ENCODE data around the gene FADS6. TPM values are rescaled to one million over a fixed set of nuclear protein-coding genes. Genes with fewer than 3 reads are reported as not detected.
A peak's percentile ranks its signal among the peaks of the same experiment; 100 is the strongest.

Gene FADS6
- total RNA-seq, 1 experiment from 2014 or later: not detected

DNA sequence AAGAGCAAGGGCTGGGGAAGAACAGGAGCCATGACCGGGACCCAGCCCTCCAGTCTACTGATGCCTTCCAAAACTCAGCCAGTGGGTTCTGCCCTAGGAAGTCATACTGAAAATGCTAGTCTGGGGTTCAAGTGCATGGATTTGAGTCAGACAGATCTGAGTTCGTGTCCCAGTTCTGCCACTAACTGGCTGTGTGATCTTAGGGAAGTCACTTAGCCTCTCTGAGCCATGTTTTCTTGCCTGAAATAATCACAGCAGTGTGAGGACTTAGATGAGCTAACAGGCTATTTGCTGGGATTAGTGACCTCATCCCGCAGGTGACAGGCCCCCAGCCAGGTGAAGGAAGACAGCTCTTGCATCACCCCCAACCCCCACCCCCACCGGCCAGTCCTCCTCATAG is 38.1 kb downstream of the FADS6 start:
- no peak for DNase-seq (ENCODE audit: low read depth)

DNA sequence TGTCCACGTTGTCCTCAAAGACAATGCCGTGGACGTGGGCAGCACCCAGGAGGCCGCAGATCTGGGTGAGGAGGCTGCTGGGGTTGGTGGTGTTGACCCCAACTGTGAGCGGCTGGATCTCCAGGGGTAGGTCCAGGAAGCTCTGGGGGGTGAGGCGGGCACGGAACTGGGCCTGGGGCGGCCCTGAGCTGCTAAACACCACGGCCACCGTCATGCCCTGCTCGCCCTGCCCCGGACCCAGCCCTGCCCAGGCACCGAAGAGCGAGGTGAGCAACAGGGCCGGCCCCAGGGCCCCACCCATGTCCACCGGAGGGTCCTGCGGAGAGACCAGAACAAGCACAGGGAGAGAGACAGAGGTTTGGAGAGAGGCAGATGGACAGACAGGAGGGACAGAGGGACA is 38.6 kb downstream of the FADS6 start:
- no peak for DNase-seq (ENCODE audit: low read depth)

DNA sequence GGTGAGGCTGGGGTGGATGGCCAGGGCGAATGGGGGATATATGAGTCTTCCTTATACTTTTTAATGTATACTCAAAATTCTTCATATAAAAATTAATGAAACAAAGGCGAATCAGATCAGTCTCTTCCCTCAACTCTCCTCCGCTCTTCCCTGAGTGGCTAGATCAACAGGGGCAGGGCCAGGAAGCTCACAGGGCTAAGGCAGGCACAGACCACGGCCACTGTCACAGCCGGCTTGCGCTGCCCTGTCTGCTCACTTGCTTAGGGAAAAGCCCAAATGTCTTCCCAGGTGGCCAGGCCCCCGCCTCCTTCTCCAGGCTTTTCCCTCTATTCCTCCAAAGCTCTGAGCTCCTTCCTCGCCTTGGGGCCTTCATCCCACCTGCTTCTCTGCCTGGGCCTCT is 39.8 kb downstream of the FADS6 start:
- no peak for DNase-seq (ENCODE audit: low read depth)

DNA sequence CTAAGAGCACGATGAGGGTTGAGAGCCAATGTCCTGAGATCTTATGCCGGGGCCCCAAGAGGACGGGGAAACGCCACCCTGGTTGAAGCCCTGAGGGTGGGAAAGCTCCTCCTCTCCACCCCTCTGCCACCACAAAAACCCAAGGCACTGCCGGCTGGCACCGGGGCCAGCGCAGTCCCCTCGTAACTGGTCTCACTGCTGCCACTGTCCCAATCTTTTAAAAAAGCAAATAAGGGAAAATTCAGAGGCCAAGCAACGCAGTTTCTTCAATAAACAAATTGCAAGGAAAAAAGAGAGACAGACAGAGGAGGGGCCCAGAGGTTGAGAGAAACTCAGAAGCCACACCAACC is 40.4 kb downstream of the FADS6 start:
- DNase-seq (ENCODE audit: low read depth): no peak

DNA sequence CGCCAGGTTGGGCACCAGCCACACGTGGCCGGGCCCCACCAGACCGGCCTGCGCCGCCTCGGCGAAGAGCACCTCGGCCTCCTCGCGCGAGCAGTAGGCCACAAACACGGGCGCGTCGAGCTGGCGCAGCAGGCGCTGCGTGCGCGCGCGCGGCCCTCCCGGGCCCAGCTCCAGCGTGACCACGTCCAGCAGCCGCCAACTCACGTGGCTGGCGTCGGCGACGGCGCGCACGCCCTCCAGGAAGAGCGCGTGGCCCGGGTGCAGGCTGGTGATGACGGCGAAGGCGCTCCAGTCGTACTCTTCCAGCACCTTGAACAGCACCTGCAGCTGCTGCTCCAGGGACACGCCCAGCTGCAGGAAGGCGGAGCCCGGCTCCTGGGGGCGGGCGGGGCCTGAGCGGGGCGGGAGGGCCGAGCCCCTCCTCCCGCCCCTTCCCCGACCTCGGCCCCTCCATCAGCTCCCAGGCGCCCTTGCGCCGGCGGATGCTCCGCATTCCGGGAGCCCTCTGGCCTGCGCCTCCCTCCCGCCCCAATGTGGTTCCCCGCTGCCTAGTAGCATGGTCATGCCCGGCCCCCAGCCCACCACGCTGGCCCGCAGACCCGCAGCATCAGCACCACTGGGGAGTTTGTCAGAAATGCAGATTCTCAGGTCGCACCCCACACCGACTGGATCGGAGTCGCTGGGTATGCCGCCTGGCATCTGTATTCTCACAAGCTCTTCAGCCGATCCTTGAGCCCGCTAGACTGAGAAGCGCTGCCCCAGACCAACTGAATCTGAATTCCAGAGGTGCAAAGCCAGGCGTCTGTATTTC is 41.0 kb downstream of the FADS6 start:
- no peak for DNase-seq (ENCODE audit: low read depth)

DNA sequence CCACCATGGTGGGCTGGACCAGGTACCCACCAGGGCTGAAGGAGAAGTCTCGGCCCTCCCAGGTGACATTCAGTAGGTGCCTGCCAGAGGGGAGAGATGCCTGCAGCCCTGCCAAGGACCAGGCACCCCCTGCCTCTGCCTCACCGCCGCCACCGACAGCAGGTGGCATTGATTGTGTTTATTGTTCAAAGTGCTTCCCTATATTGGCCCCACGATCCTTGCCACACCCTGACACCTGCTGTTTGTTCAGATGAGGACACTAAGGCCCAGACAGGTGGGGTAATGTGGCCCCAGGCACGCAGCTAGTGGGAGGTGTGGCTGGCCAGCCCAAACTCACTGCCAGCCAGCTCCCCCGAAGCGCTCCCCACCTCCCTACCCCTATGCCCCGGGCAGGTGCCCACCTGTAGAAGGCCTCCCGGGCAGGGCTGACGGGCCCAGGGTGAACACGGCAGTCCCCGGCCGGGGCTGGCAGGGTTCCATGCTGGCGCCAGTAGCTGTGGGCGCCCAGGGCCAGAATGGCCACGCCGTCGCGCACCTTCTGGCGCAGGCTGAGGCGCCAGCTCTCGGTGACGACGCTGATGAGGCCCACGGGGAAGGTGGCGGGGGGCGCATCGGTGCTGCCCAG is 41.7 kb downstream of the FADS6 start:
- no peak for DNase-seq (ENCODE audit: low read depth)

DNA sequence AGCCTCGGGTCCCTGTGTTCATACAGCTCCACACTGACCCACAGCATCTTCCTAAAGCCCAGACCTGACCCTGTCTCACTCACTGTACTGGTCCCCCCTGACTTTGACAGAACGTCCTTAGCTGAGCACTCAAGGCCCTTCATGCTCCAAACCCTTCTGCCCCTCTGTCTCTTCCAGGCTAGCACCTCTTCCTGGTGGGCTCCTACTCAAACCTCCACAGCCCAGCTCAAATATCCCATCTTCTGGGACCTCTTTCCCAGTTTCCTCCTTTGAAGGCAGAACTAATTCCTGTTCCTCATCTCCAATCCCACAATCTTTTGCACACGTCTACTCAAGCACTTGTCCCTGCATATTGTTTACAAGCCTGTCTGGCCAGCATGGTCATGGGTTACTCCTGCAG is 42.5 kb downstream of the FADS6 start:
- DNase-seq (ENCODE audit: low read depth): no peak

DNA sequence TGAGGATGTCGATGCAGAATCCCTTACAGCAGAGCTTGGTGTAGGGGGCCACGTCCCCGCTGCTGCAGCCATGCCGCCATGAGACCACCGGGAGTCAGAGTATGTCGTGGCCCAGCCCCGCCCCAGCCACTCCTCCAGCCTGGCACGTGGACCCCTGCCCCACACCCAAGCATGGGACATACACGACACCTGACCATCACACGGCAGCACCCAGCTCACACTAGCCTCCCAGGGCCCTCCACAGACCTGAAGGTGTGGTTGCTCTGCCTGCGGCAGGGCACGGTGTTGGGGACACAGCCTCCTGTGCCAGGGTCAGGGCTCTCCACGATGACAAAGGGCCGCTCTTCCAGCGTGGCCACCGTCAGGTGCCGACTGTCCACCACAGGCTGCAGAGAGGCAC is 43.1 kb downstream of the FADS6 start:
- DNase-seq (ENCODE audit: low read depth): no peak

DNA sequence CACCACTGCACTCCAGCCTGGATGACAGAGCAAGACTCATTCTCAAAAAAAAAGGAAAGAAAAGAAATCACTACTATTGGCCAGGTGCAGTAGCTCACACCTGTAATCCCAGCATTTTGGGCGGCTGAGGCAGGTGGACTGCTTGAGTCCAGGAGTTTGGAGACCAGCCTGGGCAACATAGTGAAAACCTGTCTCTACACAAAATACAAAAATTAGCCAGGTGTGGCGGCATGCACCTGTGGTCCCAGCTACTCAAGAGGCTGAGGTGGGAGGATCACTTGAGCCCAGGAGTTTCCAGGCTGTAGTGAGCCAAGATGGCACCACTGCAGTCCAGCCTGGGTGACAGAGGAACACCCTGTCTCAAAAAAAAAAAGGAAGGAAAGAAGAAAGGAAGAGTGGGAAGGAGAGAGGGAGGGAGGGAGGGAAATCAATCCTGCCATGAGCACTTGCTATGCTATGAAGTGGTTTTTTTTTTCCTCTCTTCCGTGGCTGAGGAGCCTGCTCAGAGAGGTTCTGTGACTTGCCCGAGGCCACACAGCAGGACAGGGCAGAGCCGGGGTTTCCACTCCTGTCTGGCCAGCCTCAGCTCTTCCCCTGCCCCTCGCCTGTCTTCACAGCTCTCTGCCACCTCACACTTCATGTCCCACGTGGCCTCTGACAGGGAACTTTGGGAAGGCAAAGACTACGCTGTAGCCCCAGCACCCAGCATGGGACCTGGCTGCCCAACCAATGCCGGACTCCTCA is 44.6 kb downstream of the FADS6 start:
- DNase-seq (ENCODE audit: low read depth): no peak

DNA sequence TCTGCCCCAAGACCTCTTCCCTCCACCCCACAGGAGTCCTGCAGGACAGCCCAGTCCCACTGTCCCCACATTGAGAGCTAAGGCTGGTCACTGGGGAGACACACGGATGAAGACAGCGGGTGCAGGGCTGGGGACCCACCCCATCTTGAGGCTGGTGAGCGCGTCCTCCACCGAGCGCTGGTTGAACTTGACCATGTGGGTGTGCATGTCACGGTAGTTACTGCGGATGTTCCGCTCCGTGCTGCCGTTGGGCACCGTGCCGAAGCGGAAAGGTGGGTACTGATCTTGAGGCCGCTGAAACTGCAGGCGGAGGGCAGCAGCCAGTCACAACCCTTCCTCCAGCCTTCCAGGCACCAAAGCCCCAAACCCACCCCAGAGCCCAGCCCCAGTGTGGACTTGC is 46.8 kb downstream of the FADS6 start:
- no peak for DNase-seq (ENCODE audit: low read depth)

DNA sequence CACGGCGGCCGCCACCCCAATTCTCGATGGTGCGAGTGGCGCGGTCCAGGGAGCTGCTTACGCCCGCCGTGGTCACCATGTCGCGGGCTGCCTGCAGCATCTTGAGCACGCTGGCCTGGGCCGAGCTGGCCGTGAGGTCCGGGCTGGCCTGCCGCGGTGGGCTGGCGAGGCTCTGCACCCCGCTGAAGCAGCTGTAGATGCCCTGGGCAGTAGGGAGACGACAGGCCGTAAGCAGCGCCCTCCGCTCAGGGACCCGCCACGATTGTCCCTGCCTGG is 50.1 kb downstream of the FADS6 start:
- DNase-seq (ENCODE audit: low read depth): no peak

DNA sequence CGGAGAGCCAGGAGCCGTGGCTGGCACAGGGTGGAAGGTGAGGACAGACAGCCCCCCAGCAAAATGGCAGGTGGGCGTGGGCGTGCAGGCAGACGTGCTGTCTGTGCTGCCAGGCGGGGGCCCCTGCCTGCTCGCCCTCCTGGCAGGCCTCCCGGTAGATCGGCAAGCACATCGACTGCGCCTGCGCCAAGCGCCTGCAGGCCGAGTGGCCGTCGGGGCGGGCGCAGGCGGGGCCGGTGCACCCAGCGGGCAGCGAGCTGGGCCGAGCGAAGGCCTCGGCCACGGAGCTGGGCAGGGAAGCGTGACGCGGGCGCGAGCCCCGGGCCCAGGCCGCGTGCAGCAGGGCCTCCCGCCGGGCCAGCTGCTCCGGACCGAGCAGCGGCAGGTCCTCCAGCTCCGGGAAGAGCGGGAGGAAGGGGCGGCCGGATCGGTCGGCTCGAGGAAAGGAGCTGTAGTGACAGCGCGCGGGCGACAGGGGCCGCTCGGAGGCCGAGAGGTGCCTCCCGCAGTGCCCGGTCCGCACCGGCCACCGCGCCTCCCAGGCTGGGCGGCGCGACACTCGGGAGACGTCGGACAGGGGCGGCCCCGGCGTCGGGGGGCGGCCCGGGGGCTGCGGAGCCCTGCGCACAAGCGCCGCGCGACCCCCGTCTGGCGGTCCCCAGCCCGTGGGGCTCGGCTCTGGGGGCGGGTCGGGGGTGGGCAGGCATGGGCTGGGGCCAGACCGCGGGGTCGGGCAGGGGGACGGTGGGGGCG is 50.7 kb downstream of the FADS6 start:
- peak; percentile 31 for DNase-seq (ENCODE audit: low read depth)

DNA sequence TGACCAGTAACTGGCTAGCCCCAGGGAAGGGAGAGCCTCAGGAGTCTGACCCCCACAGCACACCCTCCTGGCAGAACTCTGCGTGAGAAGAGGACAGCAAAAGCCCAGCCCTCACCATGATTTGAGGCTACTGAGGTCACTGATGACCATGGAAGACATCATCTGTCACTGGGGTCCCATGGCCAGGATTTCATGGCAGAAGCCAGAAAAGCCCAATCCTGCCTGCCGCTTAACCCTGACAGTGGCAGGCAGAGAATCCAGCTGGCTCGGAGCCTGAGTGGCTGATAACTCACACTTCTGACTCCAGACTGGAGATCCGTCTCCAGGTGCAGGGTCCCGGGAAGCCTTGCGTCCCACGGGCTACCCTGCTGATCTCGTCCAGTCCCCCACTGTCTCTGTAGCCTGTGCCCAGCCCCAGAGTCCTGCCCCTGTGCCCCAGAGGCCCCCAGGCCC is 51.3 kb downstream of the FADS6 start:
- no peak for DNase-seq (ENCODE audit: low read depth)

DNA sequence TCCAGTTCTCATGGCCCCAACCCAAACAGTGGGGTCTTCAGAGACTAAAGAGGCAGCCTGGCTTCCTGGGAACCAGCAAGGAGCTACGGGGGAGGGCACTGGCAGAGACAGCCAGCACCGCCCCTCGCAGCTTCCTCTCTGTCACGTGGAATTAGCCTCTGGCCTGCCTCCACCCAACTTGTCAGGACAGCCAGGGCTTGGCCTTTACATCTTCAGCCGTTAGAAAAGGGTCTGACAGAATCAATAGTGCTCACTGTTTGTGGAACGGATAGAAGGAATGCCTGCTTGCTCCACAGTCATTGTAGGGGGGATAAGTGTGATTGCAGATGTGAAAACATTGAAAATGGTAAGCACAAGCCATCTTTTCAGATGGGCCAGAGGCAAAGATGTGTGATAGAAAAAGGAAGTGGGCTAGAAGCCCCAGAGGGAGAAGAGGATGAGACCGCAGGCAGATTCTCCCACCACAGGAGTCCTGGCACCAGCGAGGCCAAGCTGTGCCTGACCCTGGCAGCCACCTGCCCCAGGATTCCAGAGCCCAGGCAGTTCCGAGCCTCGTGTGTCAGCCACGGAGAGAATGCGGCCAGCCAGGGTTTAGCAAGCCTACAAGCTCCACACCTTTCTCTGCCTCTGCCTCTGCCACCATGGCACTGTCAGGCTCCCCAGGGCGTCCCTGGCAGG is 52.3 kb downstream of the FADS6 start:
- no peak for DNase-seq (ENCODE audit: low read depth)

DNA sequence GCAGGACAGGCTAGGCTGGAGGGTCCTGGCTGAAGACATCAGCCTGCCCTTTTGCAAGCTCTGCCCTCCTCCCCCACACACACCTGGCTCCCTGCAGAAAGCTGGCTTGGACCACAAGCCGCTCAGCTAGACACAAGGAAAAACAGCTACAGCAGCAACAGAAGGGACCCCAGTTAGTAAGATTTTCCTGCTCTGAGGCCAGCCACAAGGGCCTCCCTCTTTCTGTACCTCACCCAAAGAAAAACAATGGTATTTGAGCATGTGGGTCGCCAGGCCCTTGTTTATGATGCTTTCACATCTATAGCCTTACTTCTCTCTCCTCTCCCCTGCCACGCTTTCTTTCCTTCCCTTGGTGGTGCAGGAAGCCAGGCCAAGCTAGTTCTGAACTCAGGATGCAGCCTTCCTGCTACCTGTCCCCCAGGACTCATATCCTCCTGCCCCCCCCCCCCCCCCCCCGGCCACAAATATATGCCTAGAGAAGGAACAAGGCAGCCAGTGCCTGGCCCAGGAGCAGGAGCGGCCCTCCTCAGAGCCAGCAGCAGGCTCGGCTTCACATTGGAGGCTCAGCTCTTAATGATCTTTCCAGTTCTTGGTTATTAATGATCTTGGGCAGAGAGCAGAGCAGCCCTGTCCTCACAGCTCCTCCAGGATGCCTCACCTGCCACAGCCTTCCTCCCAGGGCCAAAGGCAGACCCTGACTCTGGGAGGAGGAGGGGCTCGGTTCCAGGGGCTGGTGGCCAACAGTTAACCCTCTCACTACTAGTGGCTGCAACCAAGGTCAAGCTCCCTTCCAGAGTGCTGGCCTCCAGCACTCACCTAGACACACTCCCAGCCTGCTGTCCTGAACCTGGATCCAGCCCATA is 53.2 kb downstream of the FADS6 start:
- DNase-seq (ENCODE audit: low read depth): no peak

DNA sequence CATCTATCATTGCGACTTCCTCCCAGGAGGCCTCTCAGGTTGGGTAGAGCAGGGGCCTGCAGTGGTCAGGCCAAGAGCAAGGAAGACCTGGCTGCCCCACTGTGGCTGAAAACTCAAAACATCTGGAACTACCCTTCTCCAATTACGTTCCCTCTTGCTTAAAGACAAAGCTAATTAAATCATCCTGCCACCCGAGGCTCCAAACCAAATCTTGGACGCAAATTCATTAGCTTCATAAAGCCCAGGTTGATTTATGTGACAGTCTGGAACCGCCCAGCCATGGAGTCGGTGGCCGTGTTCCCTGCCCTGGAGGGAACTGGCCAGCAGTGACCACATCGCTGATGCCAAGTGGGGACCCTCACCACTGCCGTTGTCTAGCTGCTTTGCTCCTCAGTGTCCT is 55.2 kb downstream of the FADS6 start:
- DNase-seq (ENCODE audit: low read depth): no peak

DNA sequence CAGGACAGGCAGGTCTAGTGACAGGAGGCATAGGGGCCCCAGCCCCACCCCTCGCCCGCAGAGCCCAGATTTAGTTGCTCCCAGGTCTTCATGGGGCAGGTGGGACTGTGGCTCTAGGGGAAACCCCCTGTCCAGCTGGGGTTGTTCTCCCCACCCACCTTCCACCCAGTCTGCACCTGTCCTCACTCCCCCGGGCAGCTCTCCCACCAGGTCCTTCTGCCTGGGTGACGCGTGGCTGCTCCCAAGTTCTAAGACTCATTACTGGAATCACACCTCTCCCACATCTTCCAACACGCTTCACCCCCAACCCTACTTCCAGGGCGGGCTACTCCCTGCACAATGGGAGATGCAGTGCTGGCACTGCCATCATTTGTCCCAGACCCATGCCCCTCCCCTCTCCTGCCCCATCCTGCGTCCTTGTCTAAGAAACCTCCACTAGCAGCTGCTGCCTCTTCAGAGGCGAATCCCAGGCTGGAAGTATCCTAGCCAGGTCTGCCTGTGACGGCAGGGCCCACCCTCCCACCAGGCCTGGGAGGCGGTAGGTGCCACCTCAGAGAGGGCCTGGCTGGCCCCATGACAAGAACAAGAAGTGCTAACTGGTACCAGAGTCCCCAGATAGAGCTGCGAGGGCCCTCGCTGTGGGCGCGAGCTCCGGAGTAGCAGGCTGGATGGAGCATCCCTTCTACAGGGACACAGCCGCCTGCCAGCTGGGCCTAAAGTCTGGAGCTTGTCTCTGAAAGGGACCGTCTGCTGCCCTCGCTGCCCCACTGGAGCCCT is 56.6 kb downstream of the FADS6 start:
- DNase-seq (ENCODE audit: low read depth): no peak

DNA sequence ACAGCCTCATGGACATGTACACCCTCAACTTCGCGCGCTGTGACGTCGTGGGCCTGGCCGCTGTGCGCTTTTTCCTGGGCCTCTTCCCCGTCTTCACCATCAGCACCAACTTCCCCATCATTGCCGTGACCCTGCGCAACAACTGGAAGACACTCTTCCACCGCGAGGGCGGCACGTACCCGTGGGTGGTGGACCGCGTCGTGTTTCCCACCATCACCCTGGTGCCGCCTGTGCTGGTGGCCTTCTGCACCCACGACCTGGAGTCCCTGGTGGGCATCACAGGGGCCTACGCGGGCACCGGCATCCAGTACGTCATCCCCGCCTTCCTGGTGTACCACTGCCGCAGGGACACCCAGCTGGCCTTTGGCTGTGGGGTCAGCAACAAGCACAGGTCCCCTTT is 57.2 kb downstream of the FADS6 start:
- DNase-seq (ENCODE audit: low read depth): no peak

DNA sequence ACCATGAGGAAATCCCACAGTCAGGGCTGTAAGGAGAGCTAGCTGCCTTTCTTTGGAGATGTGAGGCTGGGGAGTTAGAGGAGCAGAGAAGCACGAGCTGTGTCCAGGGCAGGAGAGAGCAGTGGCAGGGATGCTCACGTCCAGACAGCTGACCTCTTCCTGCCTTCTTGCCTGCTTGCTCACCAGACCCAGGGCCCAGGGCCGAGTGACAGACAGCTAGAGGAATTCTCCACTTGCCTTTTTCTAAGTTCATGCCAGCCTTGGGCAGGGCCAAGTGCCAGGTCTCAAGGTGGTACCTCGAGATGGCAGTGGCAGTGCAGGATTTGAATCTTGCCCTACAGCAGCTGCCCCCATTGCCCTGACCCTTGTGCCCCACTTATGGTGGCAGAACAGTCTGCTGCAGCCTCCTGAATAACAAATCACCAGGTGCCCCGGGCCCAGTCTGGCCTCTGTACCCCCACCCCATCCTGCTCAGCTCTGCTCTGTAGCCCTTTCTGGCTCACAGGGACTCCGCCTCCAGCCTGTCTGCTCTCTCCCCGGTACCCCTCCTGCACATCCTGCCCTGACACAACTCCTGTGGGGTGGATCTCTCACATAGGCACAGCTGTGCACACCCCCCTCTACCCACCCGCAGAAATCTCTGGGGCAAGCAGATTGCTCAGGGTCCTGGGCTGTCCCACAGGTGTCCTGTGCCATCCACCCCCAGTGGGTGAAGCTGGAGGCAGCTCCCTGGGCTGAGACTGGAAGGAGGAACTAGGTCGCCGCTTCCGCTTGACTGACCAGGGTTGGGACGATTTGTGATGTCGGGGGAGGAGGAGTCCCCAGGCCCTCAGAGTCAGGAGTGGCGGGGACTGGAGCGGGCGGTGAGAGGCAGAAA is 59.7 kb downstream of the FADS6 start:
- peak; percentile 58 for DNase-seq (ENCODE audit: low read depth)
